ENCODE data around the gene SEPHS2. TPM values are rescaled to one million over a fixed set of nuclear protein-coding genes. Genes with fewer than 3 reads are reported as not detected.
"Not testable (repeated sequence)": the region's sequence is repeated elsewhere in the genome, so short reads cannot be mapped to it uniquely, and the experiment has no call there.

SEPHS2 gene
- total RNA-seq, 1 donor from 2014 or later: 43.2 TPM

DNA sequence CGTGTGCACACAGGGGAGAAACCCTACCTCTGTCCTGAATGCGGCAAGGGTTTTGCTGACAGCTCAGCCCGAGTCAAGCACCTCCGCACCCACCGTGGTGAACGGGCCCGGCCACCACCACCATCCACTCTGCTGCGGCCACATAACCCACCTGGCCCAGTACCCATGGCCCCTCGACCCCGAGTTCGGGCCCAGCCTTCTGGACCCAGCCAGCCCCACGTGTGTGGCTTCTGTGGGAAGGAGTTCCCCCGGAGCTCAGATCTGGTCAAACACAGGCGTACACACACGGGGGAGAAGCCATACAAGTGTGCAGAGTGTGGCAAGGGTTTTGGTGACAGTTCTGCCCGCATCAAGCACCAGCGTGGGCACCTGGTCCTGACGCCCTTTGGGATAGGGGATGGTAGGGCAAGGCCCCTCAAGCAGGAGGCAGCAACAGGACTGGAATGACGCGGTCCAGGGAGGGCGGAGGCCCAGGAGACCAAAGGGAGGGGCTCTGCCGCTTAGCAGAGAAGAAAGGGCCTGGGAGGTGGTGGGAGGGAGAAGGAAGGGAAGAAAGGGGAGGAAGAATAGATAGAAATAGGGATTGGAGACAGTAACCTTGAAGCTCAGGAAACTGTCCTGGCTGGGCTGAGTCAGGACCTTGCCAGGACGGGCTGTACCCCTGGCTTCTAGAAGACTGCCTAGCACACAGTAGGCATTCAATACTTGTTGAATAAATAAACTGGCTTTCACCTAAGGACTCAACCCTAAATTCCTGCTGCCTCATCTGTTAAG is 46.8 kb downstream of the SEPHS2 start:
- DNase-seq: peak; percentile 46
- peaks cover 20% of the 10 kb centered on the region for H3K27me3 Mint-ChIP-seq (ENCODE audit: unreplicated experiment)
- H3K27ac Mint-ChIP-seq (ENCODE audit: unreplicated experiment): peak overlapping the region; percentile 97
- peak overlapping the region; percentile 97 for H3K4me3 Mint-ChIP-seq (ENCODE audit: unreplicated experiment)
- H3K4me1 Mint-ChIP-seq (ENCODE audit: low read depth, unreplicated experiment): peaks cover 27% of the 10 kb centered on the region
- peaks cover 5% of the 10 kb centered on the region for H3K36me3 Mint-ChIP-seq (ENCODE audit: unreplicated experiment)
- H3K9me3 Mint-ChIP-seq (ENCODE audit: unreplicated experiment): peaks cover 28% of the 10 kb centered on the region
- TF ChIP-seq, protein P1, sequence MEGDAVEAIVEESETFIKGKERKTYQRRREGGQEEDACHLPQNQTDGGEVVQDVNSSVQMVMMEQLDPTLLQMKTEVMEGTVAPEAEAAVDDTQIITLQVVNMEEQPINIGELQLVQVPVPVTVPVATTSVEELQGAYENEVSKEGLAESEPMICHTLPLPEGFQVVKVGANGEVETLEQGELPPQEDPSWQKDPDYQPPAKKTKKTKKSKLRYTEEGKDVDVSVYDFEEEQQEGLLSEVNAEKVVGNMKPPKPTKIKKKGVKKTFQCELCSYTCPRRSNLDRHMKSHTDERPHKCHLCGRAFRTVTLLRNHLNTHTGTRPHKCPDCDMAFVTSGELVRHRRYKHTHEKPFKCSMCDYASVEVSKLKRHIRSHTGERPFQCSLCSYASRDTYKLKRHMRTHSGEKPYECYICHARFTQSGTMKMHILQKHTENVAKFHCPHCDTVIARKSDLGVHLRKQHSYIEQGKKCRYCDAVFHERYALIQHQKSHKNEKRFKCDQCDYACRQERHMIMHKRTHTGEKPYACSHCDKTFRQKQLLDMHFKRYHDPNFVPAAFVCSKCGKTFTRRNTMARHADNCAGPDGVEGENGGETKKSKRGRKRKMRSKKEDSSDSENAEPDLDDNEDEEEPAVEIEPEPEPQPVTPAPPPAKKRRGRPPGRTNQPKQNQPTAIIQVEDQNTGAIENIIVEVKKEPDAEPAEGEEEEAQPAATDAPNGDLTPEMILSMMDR (IDR thresholded peaks at IDR 0.05; ENCODE audit: partially characterized antibody, unreplicated experiment): no peak

DNA sequence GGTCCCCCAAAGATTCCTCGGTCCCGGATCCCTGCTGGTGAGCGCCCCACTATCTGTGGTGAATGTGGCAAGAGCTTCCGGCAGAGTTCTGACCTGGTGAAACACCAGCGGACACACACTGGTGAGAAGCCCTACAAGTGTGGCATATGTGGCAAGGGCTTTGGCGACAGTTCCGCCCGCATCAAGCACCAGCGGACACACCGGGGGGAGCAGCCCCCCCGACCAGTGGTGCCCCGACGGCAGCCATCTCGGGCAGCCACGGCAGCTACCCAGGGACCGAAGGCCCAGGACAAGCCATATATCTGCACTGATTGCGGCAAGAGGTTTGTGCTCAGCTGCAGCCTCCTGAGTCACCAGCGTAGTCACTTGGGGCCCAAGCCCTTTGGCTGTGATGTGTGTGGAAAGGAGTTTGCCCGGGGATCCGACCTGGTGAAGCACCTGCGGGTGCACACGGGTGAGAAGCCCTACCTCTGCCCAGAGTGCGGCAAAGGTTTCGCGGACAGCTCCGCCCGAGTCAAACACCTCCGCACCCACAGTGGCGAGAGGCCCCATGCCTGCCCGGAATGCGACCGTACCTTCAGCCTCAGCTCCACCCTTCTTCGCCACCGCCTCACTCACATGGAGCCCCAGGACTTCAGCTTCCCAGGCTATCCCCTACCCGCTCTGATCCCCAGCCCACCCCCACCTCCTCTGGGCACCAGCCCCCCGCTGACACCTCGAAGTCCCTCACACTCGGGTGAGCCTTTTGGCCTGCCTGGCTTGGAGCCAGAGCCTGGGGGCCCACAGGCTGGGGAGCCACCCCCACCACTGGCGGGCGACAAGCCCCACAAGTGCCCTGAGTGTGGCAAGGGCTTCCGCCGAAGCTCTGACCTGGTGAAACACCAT is 47.7 kb downstream of the SEPHS2 start:
- peaks cover 5% of the 10 kb centered on the region for H3K36me3 Mint-ChIP-seq (ENCODE audit: unreplicated experiment)
- peaks cover 30% of the 10 kb centered on the region for H3K4me1 Mint-ChIP-seq (ENCODE audit: low read depth, unreplicated experiment)
- no peak for DNase-seq
- H3K9me3 Mint-ChIP-seq (ENCODE audit: unreplicated experiment): peaks cover 28% of the 10 kb centered on the region
- H3K4me3 Mint-ChIP-seq (ENCODE audit: unreplicated experiment): no peak overlapping the region
- TF ChIP-seq, protein P1 (IDR thresholded peaks at IDR 0.05; ENCODE audit: partially characterized antibody, unreplicated experiment): no peak
- H3K27ac Mint-ChIP-seq (ENCODE audit: unreplicated experiment): peak overlapping the region; percentile 88
- peaks cover 22% of the 10 kb centered on the region for H3K27me3 Mint-ChIP-seq (ENCODE audit: unreplicated experiment)

DNA sequence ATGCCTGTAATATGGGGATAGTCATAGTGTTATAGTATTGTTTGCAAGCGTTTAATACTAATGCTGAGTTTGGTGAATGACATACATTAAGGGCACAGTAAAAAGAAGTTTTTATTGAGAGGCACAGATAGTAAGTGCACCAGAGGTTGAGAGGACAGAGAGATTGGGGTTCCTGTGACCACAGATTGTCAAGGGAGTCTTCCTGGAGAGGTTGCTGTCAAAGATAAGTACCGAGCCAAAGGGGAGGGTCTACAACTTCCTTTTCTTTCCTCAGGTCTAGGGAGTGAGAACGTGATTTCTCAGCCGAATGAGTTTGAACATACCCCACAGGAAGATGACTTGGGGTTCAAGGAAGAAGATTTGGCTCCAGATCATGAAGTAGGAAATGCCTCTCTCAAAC is 48.6 kb downstream of the SEPHS2 start:
- DNase-seq: no peak
- Mint-ChIP-seq H3K9me3 (ENCODE audit: unreplicated experiment) (peaks cover 28% of the 10 kb centered on the region), H3K27ac (ENCODE audit: unreplicated experiment) (peak overlapping the region; percentile 81), H3K4me1 (ENCODE audit: low read depth, unreplicated experiment) (peaks cover 30% of the 10 kb centered on the region), H3K27me3 (ENCODE audit: unreplicated experiment) (peaks cover 24% of the 10 kb centered on the region), H3K4me3 (ENCODE audit: unreplicated experiment) (peak overlapping the region; percentile 93), H3K36me3 (ENCODE audit: unreplicated experiment) (peaks cover 5% of the 10 kb centered on the region)
- TF ChIP-seq, protein P1 (IDR thresholded peaks at IDR 0.05; ENCODE audit: partially characterized antibody, unreplicated experiment): no peak

DNA sequence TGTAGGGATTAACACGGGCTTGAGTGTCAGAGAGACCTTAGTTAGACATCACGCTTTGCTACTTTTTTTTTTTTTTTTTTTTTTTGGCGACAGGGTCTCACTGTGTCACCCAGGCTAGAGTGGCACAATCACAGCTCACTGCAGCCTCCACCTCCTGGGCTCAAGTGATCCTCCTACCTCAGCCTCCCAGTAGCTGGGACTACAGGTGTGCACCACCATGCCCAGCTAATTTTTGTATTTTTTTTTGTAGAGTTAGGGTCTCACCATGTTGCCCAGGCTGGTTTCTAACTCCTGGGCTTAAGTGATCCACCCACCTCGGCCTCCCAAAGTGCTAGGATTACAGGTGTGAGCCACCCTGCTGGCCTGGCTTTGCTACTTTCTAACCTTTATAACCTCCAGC is 49.0 kb downstream of the SEPHS2 start:
- Mint-ChIP-seq H3K9me3 (ENCODE audit: unreplicated experiment) (peaks cover 26% of the 10 kb centered on the region), H3K27ac (ENCODE audit: unreplicated experiment) (peak overlapping the region; percentile 98), H3K4me1 (ENCODE audit: low read depth, unreplicated experiment) (peaks cover 30% of the 10 kb centered on the region), H3K27me3 (ENCODE audit: unreplicated experiment) (peaks cover 22% of the 10 kb centered on the region), H3K4me3 (ENCODE audit: unreplicated experiment) (peak overlapping the region; percentile 93)
- H3K36me3 Mint-ChIP-seq (ENCODE audit: unreplicated experiment); DNase-seq: not testable (repeated sequence)

DNA sequence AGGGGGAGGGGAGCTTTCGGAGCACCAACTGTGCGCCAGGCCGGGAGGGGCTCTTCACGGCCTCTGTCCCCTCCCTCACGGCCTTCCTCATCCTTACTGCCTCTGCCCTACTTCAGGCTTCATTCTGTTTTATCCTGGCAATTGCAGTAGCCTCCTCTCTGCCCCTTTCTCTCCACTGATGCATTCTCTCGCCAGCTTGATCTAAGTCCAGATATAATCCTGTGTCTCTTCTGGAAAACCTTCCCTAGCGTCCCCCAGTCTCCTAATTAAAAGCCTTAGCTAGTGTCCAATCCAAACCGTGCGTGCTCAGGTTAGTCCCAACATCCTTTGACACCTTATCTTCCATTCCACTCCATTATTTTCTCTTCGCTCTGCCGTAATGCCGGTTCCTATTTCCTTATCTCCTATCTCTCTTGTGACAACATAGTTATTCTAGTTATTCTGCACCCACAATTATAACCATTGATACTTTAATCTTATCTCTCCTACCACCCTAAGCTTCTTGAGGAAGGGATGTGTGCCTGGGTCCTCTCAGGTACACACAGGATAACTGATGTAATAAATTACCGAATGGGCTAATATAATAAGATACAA is 49.6 kb downstream of the SEPHS2 start:
- Mint-ChIP-seq H3K36me3 (ENCODE audit: unreplicated experiment) (peaks cover 5% of the 10 kb centered on the region), H3K27ac (ENCODE audit: unreplicated experiment) (peak overlapping the region; percentile 98), H3K4me1 (ENCODE audit: low read depth, unreplicated experiment) (peaks cover 30% of the 10 kb centered on the region), H3K9me3 (ENCODE audit: unreplicated experiment) (peaks cover 20% of the 10 kb centered on the region), H3K27me3 (ENCODE audit: unreplicated experiment) (peaks cover 19% of the 10 kb centered on the region), H3K4me3 (ENCODE audit: unreplicated experiment) (peak overlapping the region; percentile 93)
- TF ChIP-seq, protein P1 (IDR thresholded peaks at IDR 0.05; ENCODE audit: partially characterized antibody, unreplicated experiment): no peak
- DNase-seq: no peak
